K562 (cell line): ENCODE measurements around the gene MLC1. TPM values are rescaled to one million over a fixed set of nuclear protein-coding genes. Genes with fewer than 3 reads are reported as not detected.

Experiments used
- ATAC-seq: fragments of 200-7000 bp; cut with Tn5 transposase; 3 replicates; pipeline ENCODE4 v1.9.1; 2020; ENCODE audit warnings: moderate library complexity
- BruUV-seq: library from RNA; stranded (reverse); fragments of 400-500 nt; replicated peaks from 2 replicates; lab custom pipeline; 2021; lab: Mats Ljungman, UMichigan
- CTCF ChIA-PET: fragments of 300-600 bp; formaldehyde crosslinking; extraction: SDS; loops from one replicate; lab custom pipeline; 2021; ENCODE audit warnings: low intra/inter-chr PET ratio; lab: Yijun Ruan, JAX
- POLR2A ChIA-PET: fragments of 300-600, 350-650 bp; sonication (Branson Sonifier 250); formaldehyde crosslinking; extraction: SDS; loops from one replicate; lab custom pipeline; 2021; ENCODE audit warnings: antibody characterized with exemption, inconsistent platforms; lab: Yijun Ruan, JAX
- DNase-seq, 4 experiments: peaks; one replicate each; pipeline versions ENCODE4 v3.0.0 to v3.0.0-alpha.2; 2011 to 2018; ENCODE audit warnings: low spot score in 3 of 4, mixed read lengths in 3 of 4; ENCODE audit errors: extremely low read depth in 1 of 4
- FAIRE-seq: peaks from 2 replicates; lab custom pipeline; 2011; peaks lifted over from hg19 to GRCh38; lab: Jason Lieb, UNC
- H2AFZ ChIP-seq: 2 replicates; pipeline ENCODE4 v1.6.0; 2011; ENCODE audit warnings: low read depth, low read length, control low read depth, inconsistent platforms
- H3K27ac ChIP-seq: fragments of 200-600 bp; 3 replicates; pipeline ENCODE4 v1.8.0; 2011; ENCODE audit warnings: low read depth, mild to moderate bottlenecking, control low read depth, inconsistent platforms, low read length, moderate library complexity, mixed read lengths; ENCODE audit errors: extremely low read depth
- H3K27me3 ChIP-seq, 2 experiments: fragments of 300-600 bp in 1 of 2; 2 replicates in 1 of 2; 3 replicates in 1 of 2; pipeline versions ENCODE4 v1.6.0 to v1.8.0; 2011; ENCODE audit warnings: inconsistent platforms in 2 of 2, low read length in 2 of 2, mild to moderate bottlenecking in 1 of 2, mixed read lengths in 1 of 2, moderate library complexity in 1 of 2; ENCODE audit not compliant: control insufficient read depth in 2 of 2, insufficient read depth in 2 of 2
- H3K36me3 ChIP-seq: fragments of 300-600 bp; 3 replicates; pipeline ENCODE4 v1.8.0; 2011; ENCODE audit warnings: mild to moderate bottlenecking, low read length, inconsistent platforms; ENCODE audit not compliant: control insufficient read depth, insufficient read depth
- H3K4me1 ChIP-seq, 2 experiments: fragments of 200-600 bp in 1 of 2; replicated peaks in 1 of 2; 2 replicates in 1 of 2; 3 replicates in 1 of 2; pipeline versions ENCODE4 v1.5.1 to v1.8.0; 2011; ENCODE audit warnings: inconsistent platforms in 2 of 2, low read length in 2 of 2, mild to moderate bottlenecking in 1 of 2, mixed read lengths in 1 of 2, moderate library complexity in 1 of 2; ENCODE audit not compliant: control insufficient read depth in 2 of 2, insufficient read depth in 2 of 2
- H3K4me2 ChIP-seq: 2 replicates; pipeline ENCODE4 v1.6.1; 2011; ENCODE audit warnings: low read length, control low read depth, inconsistent platforms, mixed read lengths; ENCODE audit not compliant: insufficient read depth
- H3K4me3 ChIP-seq: fragments of 200-600 bp; sonication (generic), shearing (Covaris generic); 2 replicates; pipeline ENCODE4 v1.5.1; 2016; ENCODE audit warnings: control low read depth, inconsistent platforms
- H3K79me2 ChIP-seq: fragments of 200-600 bp; 3 replicates; pipeline ENCODE4 v1.8.0; 2011; ENCODE audit warnings: low read length, inconsistent platforms; ENCODE audit not compliant: control insufficient read depth, insufficient read depth
- H3K9ac ChIP-seq, 2 experiments: 2 replicates each; pipeline versions ENCODE4 v1.6.0 to v1.6.1; 2011; ENCODE audit warnings: low read depth in 2 of 2, low read length in 2 of 2, control low read depth in 1 of 2, inconsistent platforms in 1 of 2, mild to moderate bottlenecking in 1 of 2, mixed read lengths in 1 of 2; ENCODE audit not compliant: insufficient read depth in 1 of 2
- H3K9me1 ChIP-seq: one replicate; pipeline ENCODE4 v1.6.0; 2011; ENCODE audit warnings: inconsistent platforms, mild to moderate bottlenecking, low read length, moderate library complexity; ENCODE audit not compliant: control insufficient read depth, insufficient read depth
- H3K9me3 ChIP-seq: replicated peaks from 2 replicates; pipeline ENCODE4 v1.5.1; 2011; ENCODE audit warnings: low read depth, low read length, inconsistent platforms; ENCODE audit not compliant: control insufficient read depth, insufficient read depth
- H4K20me1 ChIP-seq: replicated peaks from 2 replicates; pipeline ENCODE4 v1.6.1; 2011; ENCODE audit warnings: low read length, inconsistent platforms, mixed read lengths; ENCODE audit not compliant: control insufficient read depth, insufficient read depth
- EHMT2 ChIP-seq: fragments of 450-650 bp; IDR thresholded peaks from 2 replicates; pipeline ENCODE4 v1.6.1; 2018; ENCODE audit warnings: antibody characterized with exemption
- WGBS: fragments of 100-300 bp; shearing (Covaris generic); methylation state at CpG from one replicate; pipeline ENCODE4 v1.1.6; 2016; ENCODE audit warnings: low coverage, mixed read lengths; ENCODE audit not compliant: insufficient coverage; ENCODE audit errors: missing lambda C conversion rate; 5-methylcytosine and 5-hydroxymethylcytosine counted together
- in situ Hi-C: fragments of 300-500 bp; cut with MboI; formaldehyde crosslinking; loops from 4 replicates; pipeline ENCODE4 v1.15.0; 2018; ENCODE audit warnings: inconsistent platforms, mixed read lengths
- intact Hi-C: fragments of 100-400 bp; cut with micrococcal nuclease; formaldehyde crosslinking; loops from 2 replicates; pipeline ENCODE4 v1.14.2; 2022
- polyA plus RNA-seq, 8 experiments: library from polyadenylated mRNA; depleted of rRNA in 4 of 8; stranded (reverse) in 5 of 8; unstranded in 3 of 8; fragments of >200 nt; fragmentation: Nextera tagmentation in 2 of 8; fragmentation: Illumina TruSeq in 1 of 8; extraction: Ambion mirVana in 2 of 8; extraction: Trizol in 1 of 8; gene quantifications; 2 replicates each; pipeline versions ENCODE4 v1.2.1 to v1.2.3, GENCODE V29; 2011 to 2014; ENCODE audit warnings: inconsistent platforms in 1 of 8, missing spikeins in 1 of 8
- total RNA-seq, 7 experiments: library from RNA; depleted of rRNA in 6 of 7; stranded (reverse); fragments of >200 nt in 6 of 7; fragmentation: Illumina TruSeq in 2 of 7; extraction: Trizol in 2 of 7; gene quantifications; 2 replicates each; pipeline versions ENCODE4 v1.2.1 to v1.2.3, GENCODE V29; 2011 to 2021; ENCODE audit warnings: low replicate concordance in 1 of 7
- TF ChIP-seq, protein P1 (sequence below): sonication (generic); IDR thresholded peaks from 2 replicates; pipeline ENCODE4 v1.6.1; 2016
- TF ChIP-seq, protein P2 (sequence below): fragments of 250-450 bp; sonication (Bioruptor Pico); IDR thresholded peaks from 2 replicates; pipeline ENCODE4 v1.8.0; 2022; ENCODE audit warnings: inconsistent platforms, mild to moderate bottlenecking, moderate library complexity, borderline replicate concordance
- TF ChIP-seq, protein P3 (sequence below): sonication (generic); formaldehyde crosslinking; IDR thresholded peaks from 2 replicates; pipeline ENCODE4 v1.8.1; 2023; ENCODE audit warnings: mild to moderate bottlenecking, missing genetic modification reagents

The MLC1 gene
- total and polyA plus RNA-seq, 9 of the 15 experiments (the other 6 are each of a cell fraction or from before 2014, with no cell fraction given) = 0.06 to 0.98 (median 0.39) TPM

DNA sequence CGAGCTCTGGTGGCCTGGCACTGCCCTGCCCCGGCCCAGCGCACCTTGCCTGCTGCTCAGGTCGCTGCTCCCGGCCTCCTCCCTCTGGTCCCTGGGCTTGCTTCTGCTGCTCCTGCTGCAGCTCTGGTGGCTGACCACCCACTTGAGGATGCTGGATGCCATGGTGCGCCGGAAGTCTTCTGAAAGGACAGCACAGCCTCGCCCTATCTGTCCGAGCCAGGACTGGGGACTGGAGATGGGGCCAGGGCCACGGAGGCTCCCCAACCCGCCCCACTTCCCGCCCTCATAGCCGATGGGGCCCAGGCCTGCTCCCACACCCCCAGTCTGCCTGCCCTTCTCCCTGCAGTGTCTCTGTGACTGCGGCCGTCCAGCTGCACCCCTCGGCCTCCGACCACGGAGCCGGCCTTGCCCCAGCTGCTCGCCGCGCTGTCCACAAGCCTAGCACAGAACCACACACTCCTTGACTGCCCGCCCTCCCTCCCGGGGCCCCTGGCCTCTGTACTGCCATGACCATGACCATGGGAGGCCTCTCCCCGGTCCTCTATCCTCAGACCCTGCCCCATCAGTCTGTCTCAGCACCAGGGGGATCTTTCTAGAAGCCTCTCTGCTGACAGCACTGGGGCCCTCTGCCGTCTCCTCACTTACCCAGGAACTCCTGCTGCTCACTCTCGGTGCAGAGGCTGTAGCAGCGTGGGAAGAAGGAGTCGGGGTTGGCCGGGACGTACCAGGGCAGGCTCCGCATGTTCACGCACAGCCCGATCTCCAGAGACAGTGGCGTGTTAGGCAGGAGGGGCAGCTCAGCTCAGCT lies 39.8 kb downstream of the MLC1 start (continued):
- TF ChIP-seq, protein P1, sequence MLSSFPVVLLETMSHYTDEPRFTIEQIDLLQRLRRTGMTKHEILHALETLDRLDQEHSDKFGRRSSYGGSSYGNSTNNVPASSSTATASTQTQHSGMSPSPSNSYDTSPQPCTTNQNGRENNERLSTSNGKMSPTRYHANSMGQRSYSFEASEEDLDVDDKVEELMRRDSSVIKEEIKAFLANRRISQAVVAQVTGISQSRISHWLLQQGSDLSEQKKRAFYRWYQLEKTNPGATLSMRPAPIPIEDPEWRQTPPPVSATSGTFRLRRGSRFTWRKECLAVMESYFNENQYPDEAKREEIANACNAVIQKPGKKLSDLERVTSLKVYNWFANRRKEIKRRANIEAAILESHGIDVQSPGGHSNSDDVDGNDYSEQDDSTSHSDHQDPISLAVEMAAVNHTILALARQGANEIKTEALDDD = no peak
- TF ChIP-seq, protein P2, sequence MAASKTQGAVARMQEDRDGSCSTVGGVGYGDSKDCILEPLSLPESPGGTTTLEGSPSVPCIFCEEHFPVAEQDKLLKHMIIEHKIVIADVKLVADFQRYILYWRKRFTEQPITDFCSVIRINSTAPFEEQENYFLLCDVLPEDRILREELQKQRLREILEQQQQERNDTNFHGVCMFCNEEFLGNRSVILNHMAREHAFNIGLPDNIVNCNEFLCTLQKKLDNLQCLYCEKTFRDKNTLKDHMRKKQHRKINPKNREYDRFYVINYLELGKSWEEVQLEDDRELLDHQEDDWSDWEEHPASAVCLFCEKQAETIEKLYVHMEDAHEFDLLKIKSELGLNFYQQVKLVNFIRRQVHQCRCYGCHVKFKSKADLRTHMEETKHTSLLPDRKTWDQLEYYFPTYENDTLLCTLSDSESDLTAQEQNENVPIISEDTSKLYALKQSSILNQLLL (CRISPR knock-in tag) = no peak

DNA sequence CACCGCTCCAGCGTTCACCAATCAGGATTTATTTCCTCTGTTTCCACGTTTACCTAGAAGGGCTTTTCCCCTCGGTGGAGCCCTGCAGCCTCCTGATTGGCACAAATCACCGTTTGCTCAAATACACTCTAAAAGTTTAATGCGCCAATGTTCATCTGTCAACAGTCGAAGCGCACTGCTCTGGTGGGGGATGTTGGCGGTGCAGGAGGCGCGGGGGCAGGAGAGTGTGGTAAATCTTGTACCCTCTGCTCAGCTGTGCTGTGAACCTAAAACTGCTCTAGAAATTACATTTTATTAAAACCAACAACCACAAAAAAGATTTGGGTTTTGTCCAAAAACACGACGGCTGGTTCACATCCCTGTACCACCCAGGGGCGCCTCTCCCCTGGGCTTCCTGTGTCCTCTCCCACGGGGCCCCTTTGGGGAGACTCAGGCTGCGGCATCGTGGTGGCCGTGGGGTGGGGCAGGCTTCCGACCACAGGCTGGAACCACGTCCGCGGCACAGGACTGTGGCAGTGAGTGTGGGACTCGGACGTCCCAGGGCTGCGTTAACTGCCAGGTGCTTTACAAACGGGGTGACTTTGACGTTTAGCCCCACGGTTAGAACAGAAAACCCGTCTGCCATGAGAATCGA lies 40.6 kb downstream of the MLC1 start:
- H3K27ac ChIP-seq = no peak overlapping the region
- no peak for FAIRE-seq
- H3K9ac ChIP-seq = no peak overlapping the region
- no peaks in the 10 kb centered on the region for H3K9me3 ChIP-seq
- no peak overlapping the region for H3K4me3 ChIP-seq
- POLR2A ChIA-PET = no interaction called here
- in situ Hi-C loops = no loop called here
- WGBS = 30% methylated on average over 15 of the region's 30 CpGs
- ATAC-seq = no peak
- H3K9me1 ChIP-seq = no peaks in the 10 kb centered on the region
- BruUV-seq = no TSS peak
- CTCF ChIA-PET = no interaction called here
- H4K20me1 ChIP-seq = 0 out of 2 replicates have a peak, but pooled peaks cover 3% of the 10 kb centered on the region
- H3K36me3 ChIP-seq = no peaks in the 10 kb centered on the region
- intact Hi-C loops = no loop called here
- peaks cover 0 to 30% of the 10 kb centered on the region in 2 experiments; a peak in 2 of 5 replicates for H3K4me1 ChIP-seq
- H3K79me2 ChIP-seq = no peaks in the 10 kb centered on the region
- H3K4me2 ChIP-seq = no peak overlapping the region
- H3K27me3 ChIP-seq = peaks cover 2 to 61% of the 10 kb centered on the region in 2 experiments; a peak in 3 of 5 replicates
- DNase-seq = no peak
- TF ChIP-seq, protein P3, sequence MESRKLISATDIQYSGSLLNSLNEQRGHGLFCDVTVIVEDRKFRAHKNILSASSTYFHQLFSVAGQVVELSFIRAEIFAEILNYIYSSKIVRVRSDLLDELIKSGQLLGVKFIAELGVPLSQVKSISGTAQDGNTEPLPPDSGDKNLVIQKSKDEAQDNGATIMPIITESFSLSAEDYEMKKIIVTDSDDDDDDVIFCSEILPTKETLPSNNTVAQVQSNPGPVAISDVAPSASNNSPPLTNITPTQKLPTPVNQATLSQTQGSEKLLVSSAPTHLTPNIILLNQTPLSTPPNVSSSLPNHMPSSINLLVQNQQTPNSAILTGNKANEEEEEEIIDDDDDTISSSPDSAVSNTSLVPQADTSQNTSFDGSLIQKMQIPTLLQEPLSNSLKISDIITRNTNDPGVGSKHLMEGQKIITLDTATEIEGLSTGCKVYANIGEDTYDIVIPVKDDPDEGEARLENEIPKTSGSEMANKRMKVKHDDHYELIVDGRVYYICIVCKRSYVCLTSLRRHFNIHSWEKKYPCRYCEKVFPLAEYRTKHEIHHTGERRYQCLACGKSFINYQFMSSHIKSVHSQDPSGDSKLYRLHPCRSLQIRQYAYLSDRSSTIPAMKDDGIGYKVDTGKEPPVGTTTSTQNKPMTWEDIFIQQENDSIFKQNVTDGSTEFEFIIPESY = peak; percentile 92
- TF ChIP-seq EHMT2 = no peak
- TF ChIP-seq, all 486 proteins: peak for 1
- no peak overlapping the region for H2AFZ ChIP-seq
